GM12878 (cell line): ENCODE results near the gene ERI2. TPM values are rescaled to one million over a fixed set of nuclear protein-coding genes. Genes with fewer than 3 reads are reported as not detected.

Source experiments
- ATAC-seq: fragments of 200-7000 bp; cut with Tn5 transposase; 3 replicates; pipeline ENCODE4 v1.9.1; 2020; ENCODE audit warnings: mild to moderate bottlenecking, moderate library complexity
- BruUV-seq: library from RNA; stranded (reverse); fragments of 400-500 nt; replicated peaks from 2 replicates; lab custom pipeline; 2021; lab: Mats Ljungman, UMichigan
- CTCF ChIA-PET: fragments of 300-600 bp; sonication (Branson Sonifier 250); formaldehyde crosslinking; extraction: SDS; loops from one replicate; lab custom pipeline; 2021; ENCODE audit warnings: inconsistent platforms; lab: Yijun Ruan, JAX
- POLR2A ChIA-PET: fragments of 350-600 bp; formaldehyde crosslinking; extraction: SDS; loops from one replicate; lab custom pipeline; 2021; ENCODE audit warnings: inconsistent platforms; lab: Charles Lee
- RAD21 ChIA-PET: fragments of 300-600 bp; sonication (Branson Sonifier 250); formaldehyde crosslinking; loops from one replicate; lab custom pipeline; 2023; ENCODE audit warnings: antibody characterized with exemption; ENCODE audit not compliant: unreplicated experiment; lab: Charles Lee
- SMC1A ChIA-PET: fragments of 300-600 bp; sonication (Branson Sonifier 250); formaldehyde crosslinking; loops from one replicate; lab custom pipeline; 2023; ENCODE audit not compliant: unreplicated experiment, uncharacterized antibody; lab: Charles Lee
- DNase-seq: peaks from one replicate; pipeline ENCODE4 v3.0.0-alpha.2; 2011; ENCODE audit warnings: low read depth, low spot score
- FAIRE-seq: peaks from 3 replicates; lab custom pipeline; 2011; peaks lifted over from hg19 to GRCh38; lab: Jason Lieb, UNC
- H2AFZ ChIP-seq: 2 replicates; pipeline ENCODE4 v1.6.0; 2011; ENCODE audit warnings: low read depth, low read length, control low read depth; ENCODE audit not compliant: control insufficient read depth
- H3K27ac ChIP-seq: 2 replicates; pipeline ENCODE4 v1.5.1; 2011; ENCODE audit warnings: control low read depth; ENCODE audit not compliant: control insufficient read depth, insufficient read depth
- H3K27me3 ChIP-seq, 2 experiments: replicated peaks in 1 of 2; 2 replicates each; pipeline versions ENCODE4 v1.6.0 to v1.6.1; 2011; ENCODE audit warnings: low read length in 1 of 2; ENCODE audit not compliant: control insufficient read depth in 2 of 2, insufficient read depth in 2 of 2
- H3K36me3 ChIP-seq, 2 experiments: 2 replicates each; pipeline ENCODE4 v1.5.1; 2011; ENCODE audit warnings: low read length in 1 of 2; ENCODE audit not compliant: control insufficient read depth in 2 of 2, insufficient read depth in 2 of 2
- H3K4me1 ChIP-seq: 2 replicates; pipeline ENCODE4 v1.6.1; 2011; ENCODE audit warnings: mild to moderate bottlenecking, low read length, moderate library complexity, mixed read lengths; ENCODE audit not compliant: control insufficient read depth, insufficient read depth
- H3K4me2 ChIP-seq: 2 replicates; pipeline ENCODE4 v1.6.0; 2011; ENCODE audit warnings: control low read depth; ENCODE audit not compliant: control insufficient read depth, insufficient read depth
- H3K4me3 ChIP-seq: fragments of 200-600 bp; sonication (generic); 2 replicates; pipeline ENCODE4 v1.5.1; 2016
- H3K79me2 ChIP-seq: 2 replicates; pipeline ENCODE4 v1.6.0; 2011; ENCODE audit warnings: low read length; ENCODE audit not compliant: control insufficient read depth, insufficient read depth
- H3K9ac ChIP-seq: 2 replicates; pipeline ENCODE4 v1.8.0; 2011; ENCODE audit warnings: low read length, control low read depth, mixed read lengths; ENCODE audit not compliant: control insufficient read depth, insufficient read depth
- H3K9me3 ChIP-seq: replicated peaks from 3 replicates; pipeline ENCODE4 v1.5.1; 2011; ENCODE audit warnings: mild to moderate bottlenecking, low read length; ENCODE audit not compliant: control insufficient read depth, insufficient read depth
- H4K20me1 ChIP-seq: 2 replicates; pipeline ENCODE4 v1.6.0; 2011; ENCODE audit not compliant: control insufficient read depth, insufficient read depth
- BHLHE40 ChIP-seq, 2 experiments: fragments of 450-650 bp in 1 of 2; IDR thresholded peaks; 2 replicates each; pipeline ENCODE4 v1.6.1; 2011 to 2017; ENCODE audit warnings: low read depth in 2 of 2, borderline replicate concordance in 1 of 2, improper control_type of control experiment in 1 of 2, low read length in 1 of 2, mild to moderate bottlenecking in 1 of 2
- EGR1 ChIP-seq, 2 experiments: IDR thresholded peaks; 1 replicate in 1 of 2; 2 replicates in 1 of 2; pipeline ENCODE4 v1.6.1; 2011 to 2012; ENCODE audit warnings: low read depth in 2 of 2, low read length in 2 of 2, borderline replicate concordance in 1 of 2, mild to moderate bottlenecking in 1 of 2, moderate library complexity in 1 of 2
- FOXK2 ChIP-seq: fragments of 450-650 bp; IDR thresholded peaks from 2 replicates; pipeline ENCODE4 v1.6.1; 2017; ENCODE audit warnings: mild to moderate bottlenecking, moderate library complexity
- GATAD2B ChIP-seq: fragments of 450-650 bp; conservative IDR thresholded peaks from 2 replicates; pipeline ENCODE4 v1.6.1; 2017; ENCODE audit warnings: low read depth, mild to moderate bottlenecking, moderate library complexity
- MXI1 ChIP-seq: fragments of 150-350 bp; IDR thresholded peaks from 2 replicates; pipeline ENCODE4 v1.6.1; 2011; ENCODE audit warnings: low read depth, mild to moderate bottlenecking, inconsistent platforms, low read length, improper control_type of control experiment
- RFX5 ChIP-seq: IDR thresholded peaks from 2 replicates; pipeline ENCODE4 v1.6.1; 2011; ENCODE audit warnings: low read depth, low read length, improper control_type of control experiment
- SREBF2 ChIP-seq: IDR thresholded peaks from 2 replicates; pipeline ENCODE4 v1.6.1; 2012; ENCODE audit warnings: mild to moderate bottlenecking, low read length
- ZNF24 ChIP-seq: fragments of 450-650 bp; IDR thresholded peaks from 2 replicates; pipeline ENCODE4 v1.6.1; 2017; ENCODE audit warnings: antibody characterized with exemption, mild to moderate bottlenecking
- WGBS: methylation state at CpG from one replicate; pipeline ENCODE4 v1.1.6; 2016; ENCODE audit warnings: low lambda C conversion rate; ENCODE audit not compliant: insufficient replicate concordance, insufficient coverage; ENCODE audit errors: missing lambda C conversion rate; 5-methylcytosine and 5-hydroxymethylcytosine counted together
- in situ Hi-C: fragments of 300-500 bp; cut with MboI; formaldehyde crosslinking; loops from 9 replicates; pipeline ENCODE4 v1.14.3; 2018; ENCODE audit warnings: mixed read lengths
- intact Hi-C: fragments of 100-400 bp; cut with micrococcal nuclease; formaldehyde crosslinking; loops from one replicate; pipeline ENCODE4 v1.14.2; 2022; ENCODE audit not compliant: unreplicated experiment
- polyA plus RNA-seq, 11 experiments: library from polyadenylated mRNA; depleted of rRNA in 4 of 11; unstranded in 6 of 11; stranded (reverse) in 5 of 11; fragments of >200 nt; fragmentation: Nextera tagmentation in 4 of 11; fragmentation: Illumina TruSeq in 1 of 11; extraction: Ambion mirVana in 4 of 11; extraction: Trizol in 1 of 11; gene quantifications; 1 replicate in 1 of 11; 2 replicates in 10 of 11; pipeline versions ENCODE4 v1.2.1 to v1.2.3, GENCODE V29; 2011 to 2016; ENCODE audit warnings: inconsistent platforms in 2 of 11, missing spikeins in 2 of 11, low read depth in 1 of 11
- total RNA-seq, 4 experiments: library from RNA; depleted of rRNA in 3 of 4; stranded (reverse); fragments of >200 nt in 3 of 4; fragmentation: Illumina TruSeq in 1 of 4; extraction: Trizol in 1 of 4; gene quantifications; 2 replicates each; pipeline versions ENCODE4 v1.2.1 to v1.2.3, GENCODE V29; 2013 to 2021
- TF ChIP-seq, protein P1 (sequence below): IDR thresholded peaks from 2 replicates; pipeline ENCODE4 v1.6.1; 2011; ENCODE audit warnings: mild to moderate bottlenecking, low read depth, low read length, moderate library complexity; ENCODE audit not compliant: insufficient replicate concordance
- TF ChIP-seq, protein P2 (sequence below): fragments of 450-650 bp; IDR thresholded peaks from 2 replicates; pipeline ENCODE4 v1.6.1; 2016; ENCODE audit warnings: mild to moderate bottlenecking
- TF ChIP-seq, protein P3 (sequence below): fragments of 450-650 bp; IDR thresholded peaks from 2 replicates; pipeline ENCODE4 v1.6.1; 2017; ENCODE audit warnings: low read depth, mild to moderate bottlenecking, moderate library complexity
- TF ChIP-seq, protein P4 (sequence below): IDR thresholded peaks from 2 replicates; pipeline ENCODE4 v1.6.1; 2012; ENCODE audit warnings: low read depth, low read length, improper control_type of control experiment
- TF ChIP-seq, protein P5 (sequence below): fragments of 450-650 bp; IDR thresholded peaks from 2 replicates; pipeline ENCODE4 v1.6.1; 2017; ENCODE audit warnings: mild to moderate bottlenecking, low read depth, inconsistent platforms; ENCODE audit not compliant: poor library complexity, severe bottlenecking

Gene ERI2
- total and polyA plus RNA-seq, 10 of the 15 experiments (the other 5 are each of a cell fraction or from before 2014, with no cell fraction given), result 7.7 to 35.5 (median 19.2) TPM

DNA sequence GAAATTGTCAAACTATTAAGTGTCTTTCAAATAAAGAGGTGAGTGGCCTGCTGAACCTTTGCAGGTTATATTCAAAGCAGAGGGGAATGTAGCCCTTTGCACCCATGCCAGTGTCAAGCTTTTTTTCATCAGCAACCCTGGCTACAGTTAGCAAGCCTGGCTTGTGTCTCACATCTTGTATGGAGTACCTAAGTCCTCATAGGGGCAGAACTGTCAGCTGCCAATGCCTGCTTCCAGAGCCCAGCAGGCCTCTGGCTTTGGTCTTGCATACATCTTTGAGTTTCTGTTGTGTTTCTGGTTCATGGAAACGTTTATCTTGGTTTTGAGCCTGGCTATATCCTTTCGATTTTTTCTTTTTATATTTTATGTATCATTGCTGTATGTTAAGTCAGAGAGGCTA, 26.8 kb upstream of the ERI2 start (continued):
- TF ChIP-seq, protein P1, sequence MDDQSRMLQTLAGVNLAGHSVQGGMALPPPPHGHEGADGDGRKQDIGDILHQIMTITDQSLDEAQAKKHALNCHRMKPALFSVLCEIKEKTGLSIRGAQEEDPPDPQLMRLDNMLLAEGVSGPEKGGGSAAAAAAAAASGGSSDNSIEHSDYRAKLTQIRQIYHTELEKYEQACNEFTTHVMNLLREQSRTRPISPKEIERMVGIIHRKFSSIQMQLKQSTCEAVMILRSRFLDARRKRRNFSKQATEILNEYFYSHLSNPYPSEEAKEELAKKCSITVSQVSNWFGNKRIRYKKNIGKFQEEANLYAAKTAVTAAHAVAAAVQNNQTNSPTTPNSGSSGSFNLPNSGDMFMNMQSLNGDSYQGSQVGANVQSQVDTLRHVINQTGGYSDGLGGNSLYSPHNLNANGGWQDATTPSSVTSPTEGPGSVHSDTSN, result no peak
- no peak for TF ChIP-seq EGR1 (IDR thresholded peaks at IDR 0.05; ENCODE audit: borderline replicate concordance in 1 of 2, low read depth in 2 of 2, low read length in 2 of 2)

DNA sequence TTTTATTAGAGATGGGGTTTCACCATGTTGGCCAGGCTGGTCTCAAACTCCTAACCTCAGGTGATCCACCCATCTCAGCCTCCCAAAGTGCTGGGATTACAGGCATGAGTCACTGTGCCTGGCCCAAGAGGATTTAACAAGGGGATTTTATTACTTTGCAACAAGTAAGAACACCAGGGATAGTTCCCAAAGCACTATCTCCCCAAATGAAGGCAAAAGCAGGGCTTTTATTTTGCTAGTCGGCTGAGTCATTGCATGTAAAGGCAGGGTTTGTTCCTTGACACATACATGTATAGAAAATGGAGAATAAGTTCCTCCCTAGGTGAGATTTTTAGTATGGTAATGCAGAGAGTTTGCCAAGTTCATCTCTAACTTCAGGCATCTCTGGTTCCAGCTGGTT, 24.1 kb upstream of the ERI2 start:
- ChIA-PET POLR2A (interaction anchor here (0.8 to 1.4 kb wide), 2 partner anchors 11 to 13 kb away, joined by 3 to 4 read pairs; no protein-coding TSS in a partner anchor), SMC1A (interaction anchor here (1.3 kb wide), 1 partner anchor 18 kb away, joined by 3 read pairs; no protein-coding TSS in a partner anchor), RAD21 (no interaction called here), CTCF (interaction anchor here (0.7 kb wide), 1 partner anchor 1233 kb away, joined by 3 read pairs; no protein-coding TSS in a partner anchor)
- in situ Hi-C loops (no loop called here), intact Hi-C loops (no loop called here)
- no peak overlapping the region for H3K4me2 ChIP-seq
- no TSS peak for BruUV-seq
- H2AFZ ChIP-seq, result no peak overlapping the region
- FAIRE-seq (no peak), ATAC-seq (no peak), DNase-seq (no peak)
- H3K27me3 ChIP-seq, result no peaks in the 10 kb centered on the region
- H3K4me1 ChIP-seq, result no peaks in the 10 kb centered on the region
- H3K36me3 ChIP-seq, result peaks cover 0 to 2% of the 10 kb centered on the region in 2 experiments; a peak in 1 of 4 replicates
- no peak overlapping the region for H3K4me3 ChIP-seq
- H3K79me2 ChIP-seq, result no peaks in the 10 kb centered on the region
- no peak overlapping the region for H3K9ac ChIP-seq
- no peak overlapping the region for H3K27ac ChIP-seq
- H3K9me3 ChIP-seq, result no peaks in the 10 kb centered on the region; the same call in 2 of the 3 replicates
- no peaks in the 10 kb centered on the region for H4K20me1 ChIP-seq
- 88% methylated on average over 1 of the region's 1 CpG for WGBS
- TF ChIP-seq GATAD2B (no peak), RFX5 (no peak), SREBF2 (no peak), ZNF24 (no peak), FOXK2 (no peak), MXI1 (no peak), EGR1 (IDR thresholded peaks at IDR 0.05; ENCODE audit: borderline replicate concordance in 1 of 2, low read depth in 2 of 2, low read length in 2 of 2) (no peak), BHLHE40 (IDR thresholded peaks at IDR 0.05; ENCODE audit: borderline replicate concordance in 1 of 2, low read depth in 2 of 2, low read length in 1 of 2) (no peak)
- TF ChIP-seq, protein P2, sequence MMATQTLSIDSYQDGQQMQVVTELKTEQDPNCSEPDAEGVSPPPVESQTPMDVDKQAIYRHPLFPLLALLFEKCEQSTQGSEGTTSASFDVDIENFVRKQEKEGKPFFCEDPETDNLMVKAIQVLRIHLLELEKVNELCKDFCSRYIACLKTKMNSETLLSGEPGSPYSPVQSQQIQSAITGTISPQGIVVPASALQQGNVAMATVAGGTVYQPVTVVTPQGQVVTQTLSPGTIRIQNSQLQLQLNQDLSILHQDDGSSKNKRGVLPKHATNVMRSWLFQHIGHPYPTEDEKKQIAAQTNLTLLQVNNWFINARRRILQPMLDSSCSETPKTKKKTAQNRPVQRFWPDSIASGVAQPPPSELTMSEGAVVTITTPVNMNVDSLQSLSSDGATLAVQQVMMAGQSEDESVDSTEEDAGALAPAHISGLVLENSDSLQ, result no peak
- TF ChIP-seq, protein P3, sequence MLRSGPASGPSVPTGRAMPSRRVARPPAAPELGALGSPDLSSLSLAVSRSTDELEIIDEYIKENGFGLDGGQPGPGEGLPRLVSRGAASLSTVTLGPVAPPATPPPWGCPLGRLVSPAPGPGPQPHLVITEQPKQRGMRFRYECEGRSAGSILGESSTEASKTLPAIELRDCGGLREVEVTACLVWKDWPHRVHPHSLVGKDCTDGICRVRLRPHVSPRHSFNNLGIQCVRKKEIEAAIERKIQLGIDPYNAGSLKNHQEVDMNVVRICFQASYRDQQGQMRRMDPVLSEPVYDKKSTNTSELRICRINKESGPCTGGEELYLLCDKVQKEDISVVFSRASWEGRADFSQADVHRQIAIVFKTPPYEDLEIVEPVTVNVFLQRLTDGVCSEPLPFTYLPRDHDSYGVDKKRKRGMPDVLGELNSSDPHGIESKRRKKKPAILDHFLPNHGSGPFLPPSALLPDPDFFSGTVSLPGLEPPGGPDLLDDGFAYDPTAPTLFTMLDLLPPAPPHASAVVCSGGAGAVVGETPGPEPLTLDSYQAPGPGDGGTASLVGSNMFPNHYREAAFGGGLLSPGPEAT, result no peak
- TF ChIP-seq, protein P4, sequence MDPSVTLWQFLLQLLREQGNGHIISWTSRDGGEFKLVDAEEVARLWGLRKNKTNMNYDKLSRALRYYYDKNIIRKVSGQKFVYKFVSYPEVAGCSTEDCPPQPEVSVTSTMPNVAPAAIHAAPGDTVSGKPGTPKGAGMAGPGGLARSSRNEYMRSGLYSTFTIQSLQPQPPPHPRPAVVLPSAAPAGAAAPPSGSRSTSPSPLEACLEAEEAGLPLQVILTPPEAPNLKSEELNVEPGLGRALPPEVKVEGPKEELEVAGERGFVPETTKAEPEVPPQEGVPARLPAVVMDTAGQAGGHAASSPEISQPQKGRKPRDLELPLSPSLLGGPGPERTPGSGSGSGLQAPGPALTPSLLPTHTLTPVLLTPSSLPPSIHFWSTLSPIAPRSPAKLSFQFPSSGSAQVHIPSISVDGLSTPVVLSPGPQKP, result no peak
- TF ChIP-seq, protein P5, sequence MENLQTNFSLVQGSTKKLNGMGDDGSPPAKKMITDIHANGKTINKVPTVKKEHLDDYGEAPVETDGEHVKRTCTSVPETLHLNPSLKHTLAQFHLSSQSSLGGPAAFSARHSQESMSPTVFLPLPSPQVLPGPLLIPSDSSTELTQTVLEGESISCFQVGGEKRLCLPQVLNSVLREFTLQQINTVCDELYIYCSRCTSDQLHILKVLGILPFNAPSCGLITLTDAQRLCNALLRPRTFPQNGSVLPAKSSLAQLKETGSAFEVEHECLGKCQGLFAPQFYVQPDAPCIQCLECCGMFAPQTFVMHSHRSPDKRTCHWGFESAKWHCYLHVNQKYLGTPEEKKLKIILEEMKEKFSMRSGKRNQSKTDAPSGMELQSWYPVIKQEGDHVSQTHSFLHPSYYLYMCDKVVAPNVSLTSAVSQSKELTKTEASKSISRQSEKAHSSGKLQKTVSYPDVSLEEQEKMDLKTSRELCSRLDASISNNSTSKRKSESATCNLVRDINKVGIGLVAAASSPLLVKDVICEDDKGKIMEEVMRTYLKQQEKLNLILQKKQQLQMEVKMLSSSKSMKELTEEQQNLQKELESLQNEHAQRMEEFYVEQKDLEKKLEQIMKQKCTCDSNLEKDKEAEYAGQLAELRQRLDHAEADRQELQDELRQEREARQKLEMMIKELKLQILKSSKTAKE, result no peak
